GM10266 (cell line): ENCODE measurements around the gene HTRA3.

ENCODE experiments used
- DNase-seq: peaks from one replicate; pipeline ENCODE4 v3.0.0; 2012; ENCODE audit errors: extremely low spot score
- CTCF ChIP-seq: IDR thresholded peaks from 2 replicates; pipeline ENCODE4 v1.5.1; 2012; ENCODE audit warnings: mild to moderate bottlenecking, low read depth; ENCODE audit not compliant: control insufficient read depth, insufficient read depth; ENCODE audit errors: missing control alignments

The HTRA3 gene

GRCh38 chr4:8239661-8240060, 29.9 kb upstream of the HTRA3 start:
- TF ChIP-seq CTCF = no peak
- no peak for DNase-seq

GRCh38 chr4:8240211-8241041, 29.1 kb upstream of the HTRA3 start:
- TF ChIP-seq CTCF = no peak
- no peak for DNase-seq

- TF ChIP-seq CTCF = no peak
- no peak for DNase-seq
Observed at GRCh38 chr4:8241211-8241779, 28.3 kb upstream of the HTRA3 start.

- peak; percentile 82 for TF ChIP-seq CTCF
- peak; percentile 91 for DNase-seq
Observed at GRCh38 chr4:8241895-8242696, 27.5 kb upstream of the HTRA3 start.

- no peak for TF ChIP-seq CTCF
- no peak for DNase-seq
Observed at GRCh38 chr4:8242782-8243560, 26.6 kb upstream of the HTRA3 start.

- no peak for TF ChIP-seq CTCF
- DNase-seq = no peak
Observed at GRCh38 chr4:8244001-8244757, 25.4 kb upstream of the HTRA3 start.
